Activated CD8-positive, alpha-beta memory T cell treated with anti-CD3 and anti-CD28 coated beads, Interleukin-2, amount 50 U/mL, for 48 hours (primary cell): ENCODE results near the gene ZNF160.
"Not testable (repeated sequence)": the region's sequence is repeated elsewhere in the genome, so short reads cannot be mapped to it uniquely, and the experiment has no call there.

Experiments
- DNase-seq: peaks from one replicate; pipeline ENCODE4 v3.0.0-alpha.2; 2020

The ZNF160 gene

DNA sequence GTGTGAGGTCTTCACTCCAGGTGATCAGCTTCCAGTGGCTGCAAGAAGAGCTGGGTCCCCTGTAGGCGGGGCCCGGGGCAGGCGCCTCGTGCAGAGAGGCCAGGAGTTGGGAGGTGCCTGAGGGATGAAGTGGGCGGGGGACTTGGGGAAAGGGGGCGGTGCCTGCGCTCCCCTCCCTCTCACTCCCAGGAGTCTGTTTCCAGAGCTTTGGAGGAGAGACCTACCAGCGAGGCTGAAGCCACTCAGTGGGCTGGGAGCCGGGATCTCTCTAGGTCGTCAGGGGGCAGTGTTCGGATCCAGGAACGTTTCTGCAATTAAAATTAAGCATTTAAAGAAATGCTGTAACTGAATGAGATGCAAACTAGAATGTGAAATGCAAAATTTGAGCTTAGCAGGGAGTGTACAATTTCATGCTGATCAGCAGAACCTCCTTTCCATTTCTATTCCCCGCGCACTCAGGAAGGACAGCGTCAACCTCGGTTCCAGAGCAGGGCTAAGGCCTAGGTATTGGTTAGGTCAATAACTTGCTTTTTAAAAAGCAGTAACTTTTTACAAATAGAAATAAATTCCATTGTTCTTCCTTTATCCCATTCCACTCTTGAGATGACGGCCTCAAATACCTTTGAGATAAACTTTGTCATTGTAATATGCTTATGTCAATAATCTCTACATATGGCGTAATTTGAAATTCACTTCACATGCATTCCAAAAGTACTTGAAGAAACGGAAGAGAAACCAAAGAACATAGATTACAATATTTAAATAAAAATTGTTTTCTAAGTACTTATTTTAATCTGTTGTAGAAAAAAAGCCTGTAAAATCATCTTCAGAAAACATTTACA, 11.6 kb downstream of the ZNF160 start:
- DNase-seq = no peak

DNA sequence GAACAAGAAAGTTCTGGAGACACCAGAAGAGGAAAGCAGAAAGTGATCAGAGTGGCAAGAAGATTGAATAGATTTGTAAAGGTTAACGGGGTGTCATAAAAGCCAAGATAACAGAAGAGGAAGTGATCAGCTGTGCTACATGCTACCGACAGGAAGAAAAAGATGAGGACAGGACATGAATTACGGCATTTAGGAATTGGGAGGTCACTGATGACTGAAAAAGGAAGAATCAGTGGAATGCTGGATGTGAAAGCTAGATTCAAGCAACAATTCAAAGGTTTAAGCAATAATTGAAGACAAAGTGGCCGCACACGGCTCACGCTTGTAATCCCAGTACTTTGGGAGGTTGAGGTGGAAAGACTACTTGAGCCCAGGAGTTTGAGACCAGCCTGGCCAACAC, 15.1 kb downstream of the ZNF160 start:
- no peak for DNase-seq

DNA sequence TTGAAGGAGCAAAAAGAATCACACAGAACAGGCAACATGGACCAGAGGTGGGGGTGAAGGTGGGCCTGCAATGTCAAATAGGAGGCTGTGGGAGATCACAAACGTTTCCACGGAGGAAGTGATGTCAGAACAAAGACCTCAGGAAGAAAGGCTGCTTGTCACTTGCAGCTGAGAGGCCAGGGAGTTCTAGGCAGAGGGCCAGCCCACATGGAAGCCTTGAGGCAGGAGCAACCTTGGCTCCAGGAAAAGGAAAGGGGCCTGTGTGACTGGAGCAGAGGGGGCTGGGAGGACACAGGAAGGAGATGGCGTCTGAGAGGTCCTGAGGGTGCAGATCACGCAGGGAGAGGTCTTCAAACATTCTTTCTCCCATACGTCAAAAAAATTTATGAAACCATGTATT, 16.3 kb downstream of the ZNF160 start:
- DNase-seq = no peak

DNA sequence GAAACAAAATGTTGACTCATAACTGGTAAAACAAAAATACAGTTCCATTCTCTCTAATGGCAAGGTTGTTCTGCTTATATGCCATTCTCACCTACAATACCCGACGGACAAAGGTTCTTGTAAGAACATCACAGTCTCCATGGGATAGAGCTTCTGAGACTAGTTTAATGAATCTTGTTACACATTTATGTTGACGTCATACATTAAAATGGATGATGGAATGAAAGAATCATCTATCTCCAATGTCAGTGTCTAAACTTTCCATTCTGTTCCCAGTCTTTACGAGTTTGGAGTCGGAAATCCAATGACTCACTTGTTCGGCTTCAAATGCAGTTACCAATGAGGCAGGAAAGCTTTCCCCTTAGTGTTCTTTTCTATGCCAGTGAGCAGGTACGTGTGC, 17.7 kb downstream of the ZNF160 start:
- DNase-seq = no peak

DNA sequence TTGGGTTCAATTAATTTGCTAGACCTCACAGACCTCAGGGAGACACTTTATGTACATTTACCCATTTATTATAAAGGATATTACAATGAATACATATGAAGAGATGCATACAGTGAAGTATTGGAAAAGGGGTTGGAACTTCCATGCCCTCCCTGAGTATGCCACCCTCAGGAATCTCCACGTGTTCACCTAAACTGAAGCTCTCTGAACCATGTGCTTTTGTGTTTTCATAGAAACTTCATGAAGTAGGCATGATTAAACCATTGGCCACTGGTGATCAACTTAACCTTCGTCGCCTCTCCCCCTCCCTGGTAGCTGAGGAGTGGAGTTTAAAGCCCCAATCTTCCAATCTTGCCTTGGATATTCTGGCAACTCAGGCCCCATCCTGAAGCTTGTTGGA, 20.3 kb downstream of the ZNF160 start:
- no peak for DNase-seq

DNA sequence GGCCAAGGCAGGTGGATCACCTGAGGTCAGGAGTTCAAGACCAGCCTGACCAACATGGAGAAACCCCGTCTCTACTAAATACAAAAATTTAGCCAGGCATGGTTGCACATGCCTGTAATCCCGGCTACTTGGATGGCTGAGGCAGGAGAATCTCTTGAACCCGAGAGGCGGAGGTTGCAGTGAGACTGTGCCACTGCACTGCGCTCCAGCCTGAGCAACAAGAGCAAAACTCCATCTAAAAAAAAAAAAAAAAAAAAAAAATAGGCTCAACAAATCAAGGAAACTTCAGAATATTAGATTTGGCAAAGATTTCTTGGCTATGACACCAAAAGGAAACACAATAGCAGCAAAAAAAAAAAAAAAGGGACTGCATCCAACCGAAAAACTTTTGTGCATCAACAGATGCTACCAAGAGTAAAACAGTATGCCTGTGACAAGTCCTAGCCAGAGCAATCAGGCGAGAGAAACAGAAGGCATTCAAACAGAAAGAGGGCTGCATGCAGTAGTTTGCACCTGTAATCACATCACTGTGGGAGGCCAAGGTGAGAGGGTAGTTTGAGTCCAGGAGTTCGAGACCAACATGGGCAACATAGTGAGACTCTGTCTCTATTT, 23.8 kb downstream of the ZNF160 start:
- no peak for DNase-seq

DNA sequence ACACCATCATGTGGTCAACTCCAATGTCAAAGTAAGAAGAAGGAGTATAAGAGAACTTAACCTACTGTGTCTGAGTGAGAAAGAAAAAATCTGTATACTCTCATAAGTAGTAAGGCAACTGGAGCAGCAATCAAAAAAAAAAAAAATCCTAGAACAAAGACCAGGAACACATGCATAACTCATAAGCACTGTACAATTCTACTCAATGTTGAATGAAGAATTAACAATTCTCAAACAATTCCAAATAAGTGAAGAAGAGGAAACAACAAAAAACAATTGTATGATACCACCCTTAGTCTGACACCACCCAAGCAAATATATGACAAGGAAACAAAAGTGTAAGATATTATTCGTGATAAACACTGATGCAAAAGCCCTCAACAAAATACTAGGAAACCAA, 24.6 kb downstream of the ZNF160 start:
- DNase-seq = no peak

DNA sequence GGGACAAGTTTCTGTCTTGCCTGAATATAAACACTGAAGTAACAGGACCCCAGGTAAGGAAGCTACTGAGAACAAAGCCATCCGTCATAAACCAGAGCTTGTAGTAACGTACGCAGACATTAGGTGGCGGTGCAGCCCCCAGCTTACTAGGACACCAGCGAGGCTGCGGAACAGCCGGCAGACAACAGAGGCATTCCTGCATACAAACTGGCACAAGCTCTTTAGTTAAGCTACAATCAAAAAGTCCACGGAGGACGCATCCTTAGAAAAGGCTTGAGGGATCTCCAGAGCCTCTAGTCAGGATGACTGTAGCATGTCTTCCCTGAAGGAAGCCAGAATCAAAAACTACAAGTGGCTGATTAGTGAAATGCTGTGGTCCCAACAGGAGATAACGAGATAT, 26.2 kb downstream of the ZNF160 start:
- no peak for DNase-seq

DNA sequence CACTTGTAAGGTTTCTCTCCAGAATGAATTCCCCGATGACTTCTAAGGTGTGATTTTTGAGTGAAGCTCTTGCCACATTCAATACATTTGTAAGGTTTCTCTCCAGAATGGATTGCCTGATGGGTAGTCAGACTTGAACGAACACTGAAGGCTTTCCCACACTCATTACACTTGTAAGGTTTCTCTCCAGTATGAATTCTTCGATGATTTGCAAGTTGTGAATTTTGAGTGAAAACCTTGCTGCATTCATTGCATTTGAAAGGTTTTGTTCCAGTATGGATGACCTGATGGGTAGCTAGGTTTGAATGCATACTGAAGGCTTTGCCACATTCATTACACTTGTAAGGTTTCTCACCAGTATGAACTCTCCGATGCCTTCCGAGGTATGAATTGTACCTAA, 34.4 kb downstream of the ZNF160 start:
- DNase-seq = no peak

DNA sequence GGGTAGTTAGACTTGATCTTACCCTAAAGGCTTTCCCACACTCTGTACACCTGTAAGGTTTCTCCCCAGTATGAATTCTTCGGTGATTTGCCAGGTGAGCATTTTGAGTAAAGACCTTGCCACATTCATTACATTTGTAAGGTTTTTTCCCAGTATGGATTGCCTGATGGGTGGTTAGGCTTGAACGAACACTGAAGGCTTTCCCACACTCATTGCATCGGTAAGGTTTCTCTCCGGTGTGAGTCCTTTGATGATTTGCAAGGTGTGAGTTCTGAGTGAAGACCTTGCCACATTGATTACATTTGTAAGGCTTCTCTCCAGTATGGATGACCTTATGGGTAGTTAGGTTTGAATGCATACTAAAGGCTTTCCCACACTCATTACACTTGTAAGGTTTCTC, 35.0 kb downstream of the ZNF160 start:
- no peak for DNase-seq

DNA sequence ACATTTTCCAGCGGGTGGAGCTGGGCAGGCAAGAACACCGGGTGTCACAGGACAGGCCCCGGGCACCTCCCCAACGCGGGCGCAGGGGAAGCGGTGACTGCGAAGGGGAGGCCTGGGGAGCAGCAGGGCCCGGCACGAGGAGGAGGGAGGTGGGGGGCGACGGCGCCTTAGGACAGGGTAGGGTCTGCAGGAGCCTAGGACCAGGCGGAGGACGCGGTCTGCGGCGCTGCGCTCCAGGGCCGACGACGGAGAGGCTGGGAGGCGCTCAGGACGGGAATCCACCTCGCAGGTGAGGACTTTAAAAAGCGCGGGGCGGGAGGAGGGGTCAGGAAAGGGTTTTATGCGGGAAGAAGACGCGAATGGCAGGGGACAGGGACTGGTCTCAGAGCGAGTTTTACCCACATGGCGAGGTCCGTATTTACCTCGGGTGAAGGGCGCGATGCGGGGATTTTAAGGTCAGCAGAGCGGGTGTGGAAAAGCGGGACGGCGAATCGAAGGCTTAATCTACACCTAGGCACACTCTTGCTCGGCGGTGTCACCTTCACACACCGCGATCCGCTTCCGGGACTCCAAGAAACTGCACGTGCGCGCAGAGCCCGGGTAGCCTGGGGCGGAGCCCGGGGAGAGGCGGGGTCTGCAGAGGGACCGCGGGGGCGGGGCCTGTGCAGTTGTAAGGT, 45.2 kb downstream of the ZNF160 start:
- DNase-seq = no peak

DNA sequence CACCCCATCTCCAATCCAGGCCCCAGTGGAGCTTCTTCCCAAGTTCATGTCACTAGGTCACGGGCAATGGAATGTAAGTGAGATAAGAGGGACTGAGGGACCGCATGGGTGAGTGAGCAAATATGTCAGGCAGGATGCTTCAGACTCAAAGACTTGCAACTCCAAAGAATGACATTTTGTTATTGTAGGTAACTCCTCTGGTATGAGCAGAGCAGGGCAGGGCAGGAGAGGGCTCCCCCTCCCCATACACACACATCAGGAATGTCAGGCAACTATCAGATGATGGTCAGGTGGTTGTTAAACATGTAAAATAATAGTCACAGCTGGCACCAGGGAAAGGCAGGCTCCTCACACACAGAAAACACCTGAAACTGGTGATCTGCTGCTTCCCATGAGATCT, 48.1 kb downstream of the ZNF160 start:
- DNase-seq = no peak

DNA sequence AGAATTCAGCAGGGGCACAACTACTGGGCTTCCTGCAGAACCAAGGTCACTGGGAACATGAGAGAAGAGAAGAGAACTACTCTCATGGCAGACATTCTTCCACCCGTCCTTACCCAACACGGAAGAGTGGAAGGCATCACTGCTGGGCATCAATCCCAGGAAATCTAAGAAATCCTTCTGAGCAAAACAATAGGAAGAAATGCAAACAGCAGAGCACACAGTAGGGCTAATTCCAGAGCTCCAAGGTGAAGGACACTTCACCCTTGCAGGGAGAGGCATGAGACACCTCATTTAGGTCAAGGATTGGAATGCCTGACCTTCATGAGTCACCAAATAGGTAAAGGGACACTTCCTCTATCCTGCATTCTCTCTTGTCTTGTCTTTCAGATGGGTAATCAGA, 55.8 kb downstream of the ZNF160 start:
- no peak for DNase-seq

DNA sequence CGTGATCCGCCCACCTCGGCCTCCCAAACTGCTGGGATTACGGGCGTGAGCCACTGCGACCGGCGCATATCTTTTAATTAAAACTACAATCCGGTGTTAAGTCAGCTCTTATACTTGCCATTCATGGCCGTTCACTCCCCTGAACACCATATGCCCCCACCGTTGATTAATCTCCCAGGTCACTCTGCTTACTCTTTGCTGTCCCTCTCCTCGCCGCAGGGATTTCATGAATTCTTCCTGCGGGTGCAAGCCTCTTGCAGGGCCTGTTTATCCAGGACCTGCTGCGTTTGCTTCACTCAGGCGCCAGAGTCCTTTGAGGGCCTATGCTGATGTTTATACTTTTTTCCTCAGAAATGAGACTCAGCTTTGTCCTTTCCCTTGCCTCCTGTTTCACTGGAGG, 57.7 kb downstream of the ZNF160 start:
- no peak for DNase-seq

DNA sequence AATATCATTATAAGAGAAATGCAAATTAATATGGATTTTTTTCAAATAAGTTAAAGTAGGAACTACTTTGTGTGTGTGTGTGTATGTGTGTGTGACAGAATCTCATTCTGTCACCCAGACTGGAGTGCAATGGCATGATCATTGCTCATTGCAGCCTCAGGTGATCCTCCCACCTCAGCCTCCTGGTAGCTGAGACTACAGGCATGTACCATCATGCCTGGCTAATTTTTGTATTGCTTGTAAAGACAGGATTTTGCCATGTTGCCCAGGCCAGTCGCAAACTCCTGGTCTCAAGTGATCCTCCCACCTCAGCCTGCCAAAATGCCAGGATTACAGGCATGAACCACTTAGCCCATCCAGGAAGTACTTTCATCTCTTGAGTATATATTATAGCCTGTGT, 61.9 kb downstream of the ZNF160 start:
- no peak for DNase-seq

DNA sequence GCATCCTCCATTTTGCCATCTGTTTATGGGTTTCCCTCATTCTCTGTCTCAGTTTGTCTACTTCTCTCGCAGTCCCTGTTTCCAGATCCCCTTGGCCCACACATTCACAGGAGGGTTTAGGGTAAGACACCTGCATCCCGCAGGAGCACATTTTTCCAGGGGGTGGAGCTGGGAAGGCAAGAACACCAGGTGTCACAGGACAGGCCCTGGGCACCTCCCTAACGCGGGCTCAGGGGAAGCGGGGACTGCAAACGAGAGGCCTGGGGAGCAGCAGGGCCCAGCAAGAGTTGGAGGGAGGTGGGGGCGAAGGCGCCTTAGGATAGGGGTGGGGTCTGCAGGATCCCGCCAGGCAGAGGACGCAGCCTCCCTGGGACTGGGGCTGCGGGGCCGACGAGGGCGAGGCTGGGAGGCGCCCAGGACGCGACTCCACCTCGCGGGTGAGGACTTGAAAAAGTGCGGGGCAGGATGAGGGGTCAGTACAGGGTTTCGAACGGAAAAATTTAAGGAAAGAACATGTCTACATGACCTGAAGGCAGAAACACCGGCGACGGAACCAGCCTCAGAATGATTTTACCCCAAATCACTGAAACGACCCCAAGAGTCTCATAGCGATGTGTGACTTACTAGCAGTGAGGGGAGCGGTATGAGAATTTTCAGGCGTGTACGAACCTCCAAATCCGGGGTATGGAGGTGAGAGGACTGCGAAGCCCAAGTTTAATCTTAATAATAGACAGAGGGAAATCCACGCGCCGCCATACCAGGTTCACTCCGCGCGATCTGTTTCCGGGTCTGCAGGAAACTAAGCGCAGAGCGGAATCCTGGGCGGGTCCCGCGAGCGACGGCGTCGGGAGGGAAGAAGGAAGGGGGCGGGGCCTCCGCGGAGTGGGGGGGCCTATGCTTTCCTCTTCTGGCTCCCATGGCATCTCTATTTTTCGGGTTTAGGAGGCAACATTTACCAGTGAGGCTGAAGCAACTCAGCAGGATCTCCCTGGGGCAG, 65.8 kb downstream of the ZNF160 start:
- DNase-seq = no peak

DNA sequence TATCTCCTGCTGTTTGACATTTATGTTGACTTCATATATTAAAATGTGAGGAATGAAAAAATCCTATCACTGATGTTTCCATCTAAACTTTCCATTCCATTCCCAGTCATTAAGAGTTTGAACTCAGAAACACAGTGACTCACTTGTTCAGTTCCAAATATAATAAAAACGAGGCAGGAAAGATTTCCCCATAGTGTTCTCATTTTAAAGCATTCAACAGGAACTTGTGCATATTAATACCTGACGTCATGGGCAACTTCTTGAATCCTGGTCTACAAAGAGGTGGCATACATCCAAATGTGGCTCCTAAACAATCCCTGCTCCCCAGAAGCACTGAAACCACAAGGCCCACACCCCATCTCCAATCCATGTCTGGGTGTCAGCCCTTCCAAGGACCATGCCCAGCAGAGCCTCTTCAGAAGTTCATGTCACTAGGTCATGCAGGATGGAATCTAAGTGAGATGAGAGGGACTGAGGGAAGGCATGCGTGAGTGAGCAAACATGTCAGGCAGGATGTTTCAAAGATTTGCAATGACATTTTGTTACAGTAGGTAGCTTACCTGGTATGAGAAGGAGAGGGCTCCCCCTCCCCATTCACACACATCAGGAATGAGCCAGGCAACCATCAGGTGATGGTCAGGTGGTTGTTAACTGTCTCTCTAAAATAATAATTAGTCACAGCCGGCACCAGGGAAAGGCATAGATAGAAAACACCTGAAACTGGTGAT, 68.1 kb downstream of the ZNF160 start:
- DNase-seq = no peak

DNA sequence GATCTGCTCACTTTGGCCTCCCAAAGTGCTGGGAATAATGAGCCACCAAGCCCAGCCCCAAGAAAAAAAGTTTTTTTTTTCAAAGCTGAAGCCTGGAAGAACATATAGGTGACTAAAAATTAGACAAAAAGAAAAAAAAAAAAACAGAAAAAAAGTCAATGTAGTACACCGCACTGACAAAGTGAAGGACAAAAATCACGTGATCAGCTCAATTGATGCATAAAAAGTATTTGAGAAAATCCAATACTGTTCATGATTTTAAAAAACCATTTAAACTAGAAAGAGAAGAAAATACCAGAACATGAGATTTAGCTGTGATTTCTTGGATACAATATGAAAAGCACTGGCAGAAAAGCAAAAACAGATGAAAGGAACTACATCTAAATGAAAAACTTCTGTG, 69.2 kb downstream of the ZNF160 start:
- DNase-seq = no peak

DNA sequence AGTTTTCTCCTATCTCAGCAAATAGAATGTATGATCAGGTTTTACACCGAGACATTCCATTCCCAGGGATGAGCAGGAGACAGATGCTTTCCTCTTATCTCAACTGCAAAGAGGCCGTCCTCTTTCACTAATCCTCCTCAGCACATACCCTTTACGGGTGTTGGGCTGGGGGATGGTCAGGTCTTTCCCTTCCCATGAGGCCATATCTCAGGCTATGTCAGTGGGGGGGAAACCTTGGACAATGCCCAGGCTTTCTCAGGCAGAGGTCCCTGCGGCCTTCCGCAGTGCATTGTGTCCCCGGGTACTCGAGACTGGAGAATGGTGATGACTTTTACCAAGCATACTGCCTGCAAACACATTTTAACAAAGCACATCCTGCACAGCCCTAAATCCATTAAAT, 74.9 kb downstream of the ZNF160 start:
- DNase-seq = not testable (repeated sequence)

DNA sequence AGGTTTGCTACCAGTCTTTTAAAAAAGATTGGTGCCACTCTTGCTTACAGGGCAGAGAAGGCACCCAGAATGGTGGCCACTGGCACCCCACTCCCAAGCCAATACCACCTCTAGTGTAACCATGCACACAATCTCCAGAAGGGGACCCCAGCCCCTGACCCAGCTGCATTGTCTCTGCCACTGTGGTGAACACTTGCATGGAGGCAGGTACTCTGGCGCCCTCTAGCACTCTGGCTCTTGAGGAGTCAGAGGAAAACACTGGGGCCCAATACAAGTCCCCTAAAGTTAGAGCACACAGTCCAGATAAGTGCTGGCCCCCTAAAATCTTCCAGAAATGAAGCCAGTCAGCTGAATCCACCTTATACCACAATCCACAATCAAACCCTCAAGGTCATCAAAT, 83.5 kb downstream of the ZNF160 start:
- no peak for DNase-seq
